Measurements from ENCODE around the gene TREH. TPM values are rescaled to one million over a fixed set of nuclear protein-coding genes. Genes with fewer than 3 reads are reported as not detected.

The TREH gene
- polyA plus RNA-seq, 1 donor from 2014 or later = 0.12 TPM

GRCh38 chr11:118666371-118666770 is 13.1 kb downstream of the TREH start:
- H4K20me1 ChIP-seq (ENCODE audit: insufficient read depth) = no peaks in the 10 kb centered on the region
- H3K27me3 ChIP-seq (ENCODE audit: insufficient read depth, low read depth, low read length) = no peaks in the 10 kb centered on the region
- H3K9ac ChIP-seq (ENCODE audit: low read length) = no peak overlapping the region
- H3K4me2 ChIP-seq (ENCODE audit: low read length) = no peak overlapping the region
- no peaks in the 10 kb centered on the region for H3K9me3 ChIP-seq (ENCODE audit: low read length)
- no peaks in the 10 kb centered on the region for H3K36me3 ChIP-seq (ENCODE audit: insufficient read depth, low read length)
- no peak overlapping the region for H3K27ac ChIP-seq (ENCODE audit: low read length)
- TF ChIP-seq CTCF (IDR thresholded peaks at IDR 0.05; ENCODE audit: poor library complexity, severe bottlenecking) (no peak), MXI1 (conservative IDR thresholded peaks at IDR 0.05; ENCODE audit: poor library complexity, severe bottlenecking) (no peak), POLR2AphosphoS5 (IDR thresholded peaks at IDR 0.05) (no peak), TAF1 (IDR thresholded peaks at IDR 0.05; ENCODE audit: low read depth) (no peak), EZH2 (IDR thresholded peaks at IDR 0.05; ENCODE audit: borderline replicate concordance, insufficient read depth, low read length, poor library complexity, severe bottlenecking) (no peak), SMC3 (conservative IDR thresholded peaks at IDR 0.05; ENCODE audit: poor library complexity) (no peak), RAD21 (conservative IDR thresholded peaks at IDR 0.05) (no peak), EP300 (conservative IDR thresholded peaks at IDR 0.05; ENCODE audit: poor library complexity, severe bottlenecking) (no peak)
- TF ChIP-seq, protein P1, sequence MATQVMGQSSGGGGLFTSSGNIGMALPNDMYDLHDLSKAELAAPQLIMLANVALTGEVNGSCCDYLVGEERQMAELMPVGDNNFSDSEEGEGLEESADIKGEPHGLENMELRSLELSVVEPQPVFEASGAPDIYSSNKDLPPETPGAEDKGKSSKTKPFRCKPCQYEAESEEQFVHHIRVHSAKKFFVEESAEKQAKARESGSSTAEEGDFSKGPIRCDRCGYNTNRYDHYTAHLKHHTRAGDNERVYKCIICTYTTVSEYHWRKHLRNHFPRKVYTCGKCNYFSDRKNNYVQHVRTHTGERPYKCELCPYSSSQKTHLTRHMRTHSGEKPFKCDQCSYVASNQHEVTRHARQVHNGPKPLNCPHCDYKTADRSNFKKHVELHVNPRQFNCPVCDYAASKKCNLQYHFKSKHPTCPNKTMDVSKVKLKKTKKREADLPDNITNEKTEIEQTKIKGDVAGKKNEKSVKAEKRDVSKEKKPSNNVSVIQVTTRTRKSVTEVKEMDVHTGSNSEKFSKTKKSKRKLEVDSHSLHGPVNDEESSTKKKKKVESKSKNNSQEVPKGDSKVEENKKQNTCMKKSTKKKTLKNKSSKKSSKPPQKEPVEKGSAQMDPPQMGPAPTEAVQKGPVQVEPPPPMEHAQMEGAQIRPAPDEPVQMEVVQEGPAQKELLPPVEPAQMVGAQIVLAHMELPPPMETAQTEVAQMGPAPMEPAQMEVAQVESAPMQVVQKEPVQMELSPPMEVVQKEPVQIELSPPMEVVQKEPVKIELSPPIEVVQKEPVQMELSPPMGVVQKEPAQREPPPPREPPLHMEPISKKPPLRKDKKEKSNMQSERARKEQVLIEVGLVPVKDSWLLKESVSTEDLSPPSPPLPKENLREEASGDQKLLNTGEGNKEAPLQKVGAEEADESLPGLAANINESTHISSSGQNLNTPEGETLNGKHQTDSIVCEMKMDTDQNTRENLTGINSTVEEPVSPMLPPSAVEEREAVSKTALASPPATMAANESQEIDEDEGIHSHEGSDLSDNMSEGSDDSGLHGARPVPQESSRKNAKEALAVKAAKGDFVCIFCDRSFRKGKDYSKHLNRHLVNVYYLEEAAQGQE (IDR thresholded peaks at IDR 0.05; ENCODE audit: borderline replicate concordance) = no peak
- no peaks in the 10 kb centered on the region for H3K9me2 ChIP-seq (ENCODE audit: insufficient read depth, low read length)
- no peaks in the 10 kb centered on the region for H3F3A ChIP-seq (ENCODE audit: insufficient read depth, low read length, poor library complexity, severe bottlenecking)
- H3K4me3 ChIP-seq (ENCODE audit: low read length) = no peak overlapping the region
- H2AFZ ChIP-seq (ENCODE audit: low read depth, low read length) = no peak overlapping the region
- no peaks in the 10 kb centered on the region for H3K79me2 ChIP-seq (replicated peaks; ENCODE audit: insufficient read depth, low read length)

DNA sequence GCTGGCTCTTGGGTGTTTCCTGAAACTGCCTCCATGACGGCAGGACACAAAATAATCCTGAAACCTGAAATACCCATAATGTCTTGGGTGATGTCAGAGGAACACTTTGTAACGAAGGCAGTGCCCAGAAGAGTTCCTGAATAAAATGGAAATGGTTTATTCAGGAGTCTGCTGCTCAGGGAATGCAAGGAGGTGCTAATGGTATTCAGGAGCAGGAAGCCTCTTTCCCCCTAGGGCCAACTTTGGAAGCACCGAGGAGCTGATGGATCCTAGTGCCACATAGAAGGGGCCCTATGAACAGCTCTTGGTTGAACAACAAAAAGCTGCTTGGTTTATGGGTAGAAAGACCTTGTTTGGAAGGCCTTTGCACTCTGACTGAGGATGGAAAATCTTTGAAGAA is 15.5 kb downstream of the TREH start:
- H3K4me2 ChIP-seq (ENCODE audit: low read length) = no peak overlapping the region
- H3K27me3 ChIP-seq (ENCODE audit: insufficient read depth, low read depth, low read length) = no peaks in the 10 kb centered on the region
- no peaks in the 10 kb centered on the region for H3K9me2 ChIP-seq (ENCODE audit: insufficient read depth, low read length)

DNA sequence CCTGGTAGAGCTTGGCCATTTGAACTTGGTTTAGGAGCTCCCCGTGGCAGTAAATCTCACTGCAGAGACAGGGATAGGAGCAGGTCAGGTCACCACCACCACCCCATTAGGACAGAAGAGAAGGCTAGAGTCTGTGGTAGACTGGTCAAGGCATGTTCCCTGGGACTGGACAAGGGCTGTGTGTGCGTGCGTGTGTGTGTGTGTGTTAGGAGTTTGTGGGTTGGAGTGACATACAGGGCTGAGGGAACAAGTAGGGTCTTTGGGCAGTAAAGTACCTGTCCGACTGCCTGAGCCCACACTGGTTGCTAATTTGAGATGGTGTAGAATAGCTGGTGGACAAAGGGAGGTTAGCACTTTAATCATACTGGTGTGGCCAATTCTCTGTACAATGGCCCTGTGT is 16.1 kb downstream of the TREH start:
- Histone ChIP-seq H3K9ac (ENCODE audit: low read length) (no peak overlapping the region), H3K27me3 (ENCODE audit: insufficient read depth, low read depth, low read length) (no peaks in the 10 kb centered on the region), H3K27ac (ENCODE audit: low read length) (no peak overlapping the region), H3K4me2 (ENCODE audit: low read length) (no peak overlapping the region), H2AFZ (ENCODE audit: low read depth, low read length) (no peak overlapping the region), H4K20me1 (ENCODE audit: insufficient read depth) (no peaks in the 10 kb centered on the region), H3K36me3 (ENCODE audit: insufficient read depth, low read length) (no peaks in the 10 kb centered on the region), H3F3A (ENCODE audit: insufficient read depth, low read length, poor library complexity, severe bottlenecking) (no peaks in the 10 kb centered on the region), H3K9me3 (ENCODE audit: low read length) (no peaks in the 10 kb centered on the region), H3K9me2 (ENCODE audit: insufficient read depth, low read length) (no peaks in the 10 kb centered on the region), H3K79me2 (replicated peaks; ENCODE audit: insufficient read depth, low read length) (no peaks in the 10 kb centered on the region), H3K4me3 (ENCODE audit: low read length) (no peak overlapping the region)
- TF ChIP-seq MXI1 (conservative IDR thresholded peaks at IDR 0.05; ENCODE audit: poor library complexity, severe bottlenecking) = no peak
- no peak for TF ChIP-seq POLR2AphosphoS5 (IDR thresholded peaks at IDR 0.05)
- no peak for TF ChIP-seq RAD21 (conservative IDR thresholded peaks at IDR 0.05)

More for the DNA sequence above, 15.5 kb downstream of the TREH start:
- H3K9me3 ChIP-seq (ENCODE audit: low read length) = no peaks in the 10 kb centered on the region
- H3K4me3 ChIP-seq (ENCODE audit: low read length) = no peak overlapping the region
- H4K20me1 ChIP-seq (ENCODE audit: insufficient read depth) = no peaks in the 10 kb centered on the region
- H3K9ac ChIP-seq (ENCODE audit: low read length) = no peak overlapping the region
- no peaks in the 10 kb centered on the region for H3F3A ChIP-seq (ENCODE audit: insufficient read depth, low read length, poor library complexity, severe bottlenecking)
- H3K79me2 ChIP-seq (replicated peaks; ENCODE audit: insufficient read depth, low read length) = no peaks in the 10 kb centered on the region
- no peak for TF ChIP-seq MXI1 (conservative IDR thresholded peaks at IDR 0.05; ENCODE audit: poor library complexity, severe bottlenecking)
- TF ChIP-seq RAD21 (conservative IDR thresholded peaks at IDR 0.05) = no peak
- H2AFZ ChIP-seq (ENCODE audit: low read depth, low read length) = no peak overlapping the region
- no peaks in the 10 kb centered on the region for H3K36me3 ChIP-seq (ENCODE audit: insufficient read depth, low read length)
- H3K27ac ChIP-seq (ENCODE audit: low read length) = no peak overlapping the region
